ENCODE measurements around the gene JAKMIP2.
"Not testable (repeated sequence)": the region's sequence is repeated elsewhere in the genome, so short reads cannot be mapped to it uniquely, and the experiment has no call there.

Gene JAKMIP2

GRCh38 chr5:147639321-147639720 is 143.2 kb downstream of the JAKMIP2 start:
- DNase-seq: no peak

DNA sequence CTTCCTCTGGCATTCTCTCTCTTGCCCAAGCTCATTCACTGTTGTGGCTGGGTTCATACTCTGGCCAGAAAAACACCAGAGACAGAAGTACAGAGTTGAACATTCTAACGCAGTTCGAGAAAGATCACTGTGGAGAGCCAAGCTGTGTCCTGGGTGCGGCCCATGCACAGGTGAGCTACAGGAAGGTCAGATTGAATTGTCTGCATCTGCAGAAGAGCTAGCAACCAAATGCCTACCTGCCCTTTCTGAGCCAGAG is 145.9 kb downstream of the JAKMIP2 start:
- DNase-seq: no peak

DNA sequence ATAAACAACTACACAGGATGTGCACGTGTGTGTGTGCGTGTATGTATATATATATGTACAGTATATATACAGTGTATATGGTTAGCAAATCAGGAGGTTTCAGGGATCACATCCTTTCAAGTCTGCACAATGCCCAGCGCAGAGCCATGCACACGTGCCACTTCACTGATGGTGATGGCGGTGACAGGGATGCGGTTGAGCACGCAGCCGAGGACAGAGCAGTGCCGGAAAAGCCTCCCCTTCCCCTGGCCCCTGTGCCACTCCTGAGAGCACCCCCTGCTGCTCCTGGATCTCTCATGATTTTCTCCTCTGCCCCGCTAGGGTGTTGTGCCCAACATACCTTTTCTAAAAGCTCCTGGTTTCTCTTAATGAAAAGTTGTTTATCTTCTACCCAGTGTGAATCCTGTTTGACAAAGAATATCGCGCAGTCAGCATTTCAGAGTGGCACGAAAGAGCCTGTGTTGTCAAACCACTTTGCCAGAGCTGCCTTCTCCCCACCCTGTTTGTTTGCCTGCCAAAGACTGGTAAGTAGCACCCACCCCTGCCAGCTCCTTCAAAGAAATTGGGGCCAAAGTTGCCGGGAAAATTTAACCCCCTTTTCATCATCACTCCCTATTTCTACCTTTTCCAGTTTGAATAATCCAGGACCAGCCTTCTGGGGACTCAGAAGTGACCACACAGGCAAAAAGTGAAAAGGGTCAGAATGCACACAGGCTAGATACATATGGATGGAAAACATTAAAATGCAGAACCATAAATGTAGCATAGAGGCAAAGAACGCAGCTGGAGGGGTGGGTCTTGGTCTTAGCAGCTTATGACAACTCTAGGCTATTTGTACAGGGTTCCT is 146.4 kb downstream of the JAKMIP2 start:
- no peak for DNase-seq

- not testable (repeated sequence) for DNase-seq
These were observed 147.1 kb downstream of the JAKMIP2 start for GRCh38 chr5:147635439-147635838.

DNA sequence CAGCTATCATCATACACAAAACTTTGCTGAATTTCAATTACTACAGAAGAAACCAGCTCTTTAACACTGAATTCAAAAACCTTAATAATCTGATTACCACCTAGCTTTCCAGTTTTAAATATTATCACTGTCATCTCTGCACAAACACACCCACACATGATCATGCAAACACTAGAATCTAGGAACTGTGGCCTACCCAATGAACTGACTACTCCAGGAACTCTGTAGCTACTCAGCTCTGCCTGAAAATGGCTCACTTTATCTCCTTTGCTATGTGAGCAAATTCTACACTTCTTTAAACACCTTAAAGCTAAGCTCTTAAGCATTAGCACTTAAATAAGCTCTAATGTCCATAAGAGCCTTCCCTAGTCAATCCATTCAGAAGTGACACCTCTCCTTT is 149.4 kb downstream of the JAKMIP2 start:
- no peak for DNase-seq

GRCh38 chr5:147631428-147632003 is 151.0 kb downstream of the JAKMIP2 start:
- DNase-seq: no peak

- DNase-seq: no peak
These were observed 153.3 kb downstream of the JAKMIP2 start for GRCh38 chr5:147629196-147629595.

- DNase-seq: peak; percentile 42
These were observed 154.3 kb downstream of the JAKMIP2 start for GRCh38 chr5:147628058-147628895.

GRCh38 chr5:147626464-147626863 is 156.1 kb downstream of the JAKMIP2 start:
- DNase-seq: no peak

DNA sequence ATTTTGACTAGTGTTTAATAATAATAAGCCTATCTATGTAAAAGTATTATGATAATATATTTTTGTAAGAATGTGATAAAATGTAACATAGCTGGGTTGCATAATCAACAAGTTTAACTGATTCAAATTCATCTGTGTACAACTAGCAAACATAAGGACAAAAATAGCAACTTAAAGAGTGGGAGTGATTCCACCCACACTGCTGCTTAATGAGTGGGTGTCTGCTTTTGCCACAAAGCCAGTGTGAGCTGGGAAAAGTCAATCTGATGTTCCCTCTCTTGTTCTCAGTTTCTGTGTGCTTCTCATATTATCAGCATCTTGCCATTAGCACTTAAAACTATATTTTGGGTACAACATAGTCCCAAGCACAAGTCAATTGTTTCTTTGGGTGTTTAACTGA is 161.5 kb downstream of the JAKMIP2 start:
- no peak for DNase-seq

GRCh38 chr5:147619281-147619878 is 163.1 kb downstream of the JAKMIP2 start:
- no peak for DNase-seq

- no peak for DNase-seq
These were observed 164.7 kb downstream of the JAKMIP2 start for GRCh38 chr5:147617711-147618350.

- DNase-seq: no peak
These were observed 165.3 kb downstream of the JAKMIP2 start for GRCh38 chr5:147617191-147617606.

GRCh38 chr5:147616421-147616820 is 166.1 kb downstream of the JAKMIP2 start:
- DNase-seq: no peak

DNA sequence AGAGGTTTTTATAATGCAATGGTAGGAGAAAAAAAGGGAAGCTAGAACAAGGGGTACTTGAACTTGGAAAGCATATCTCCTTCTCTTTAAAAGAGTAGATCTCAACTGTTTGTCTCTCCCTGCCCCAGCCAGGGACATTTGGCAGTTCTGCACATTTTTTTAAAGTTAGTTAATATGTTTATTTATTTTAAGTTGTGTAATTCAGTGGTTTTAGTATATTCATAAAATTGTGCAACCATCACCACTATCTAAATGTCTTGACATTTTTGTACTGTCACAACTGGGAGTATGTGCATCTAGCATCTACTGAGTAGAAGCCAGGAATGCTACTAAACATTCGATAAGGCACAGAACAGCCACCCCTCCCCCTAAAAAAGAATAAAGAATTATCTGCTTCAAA is 169.2 kb downstream of the JAKMIP2 start:
- DNase-seq: no peak

DNA sequence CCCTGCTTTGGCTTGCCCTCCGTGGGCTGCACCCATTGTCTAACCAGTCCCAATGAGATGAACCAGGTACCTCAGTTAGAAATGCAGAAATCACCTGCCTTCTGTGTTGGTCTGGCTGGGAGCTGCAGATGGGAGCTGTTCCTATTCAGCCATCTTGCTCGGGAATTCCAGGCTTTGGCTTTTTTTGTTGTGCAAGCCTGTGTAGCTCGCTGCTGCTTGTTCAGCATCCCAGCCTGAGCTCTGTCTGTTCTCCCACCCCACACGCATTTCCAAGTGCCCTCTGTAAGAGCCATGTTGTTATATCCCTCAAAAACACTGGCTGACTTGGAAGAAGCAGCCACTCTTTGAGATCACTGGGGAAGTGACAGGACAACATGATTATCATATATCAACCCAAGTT is 171.0 kb downstream of the JAKMIP2 start:
- no peak for DNase-seq

DNA sequence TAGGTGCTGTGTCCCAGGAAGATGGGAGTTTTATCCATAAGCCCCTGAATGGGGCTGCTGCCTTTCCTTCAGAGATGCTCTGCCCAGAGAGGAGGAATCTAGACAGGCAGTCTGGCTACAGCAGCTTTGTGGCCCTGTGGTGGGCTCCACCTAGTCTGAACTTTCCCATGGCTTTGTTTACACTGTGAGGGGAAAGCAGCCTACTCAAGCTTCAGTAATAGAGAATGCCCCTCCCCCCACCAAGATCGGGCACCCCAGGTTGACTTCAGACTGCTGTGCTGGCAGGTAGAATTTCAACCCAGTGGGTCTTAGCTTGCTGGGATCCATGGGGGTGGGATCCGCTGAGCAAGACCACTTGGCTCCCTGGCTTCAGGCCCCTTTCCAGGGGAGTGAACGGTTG is 171.7 kb downstream of the JAKMIP2 start:
- no peak for DNase-seq

- no peak for DNase-seq
These were observed 180.9 kb downstream of the JAKMIP2 start for GRCh38 chr5:147601652-147602051.

DNA sequence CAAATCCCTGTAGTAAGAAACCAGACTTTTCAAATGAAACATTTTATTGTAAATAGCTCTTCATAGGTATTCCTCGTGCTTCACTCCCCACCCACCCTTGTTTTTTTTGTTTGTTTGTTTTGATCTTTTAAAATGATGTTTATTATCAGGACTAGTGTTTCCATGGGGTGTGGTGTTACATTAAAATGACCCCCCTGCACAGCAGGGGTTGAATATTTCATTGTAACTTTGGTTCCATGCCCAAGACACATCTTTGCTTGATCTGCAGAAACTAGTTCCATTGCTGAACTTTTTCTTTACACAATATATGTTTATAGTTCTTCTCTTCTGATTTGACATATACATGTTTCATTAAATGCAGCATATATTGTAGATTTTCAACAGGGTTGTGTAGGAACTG is 191.4 kb downstream of the JAKMIP2 start:
- no peak for DNase-seq

- DNase-seq: no peak
These were observed 192.4 kb downstream of the JAKMIP2 start for GRCh38 chr5:147590096-147590495.

- DNase-seq: no peak
These were observed 195.7 kb downstream of the JAKMIP2 start for GRCh38 chr5:147586832-147587231.

DNA sequence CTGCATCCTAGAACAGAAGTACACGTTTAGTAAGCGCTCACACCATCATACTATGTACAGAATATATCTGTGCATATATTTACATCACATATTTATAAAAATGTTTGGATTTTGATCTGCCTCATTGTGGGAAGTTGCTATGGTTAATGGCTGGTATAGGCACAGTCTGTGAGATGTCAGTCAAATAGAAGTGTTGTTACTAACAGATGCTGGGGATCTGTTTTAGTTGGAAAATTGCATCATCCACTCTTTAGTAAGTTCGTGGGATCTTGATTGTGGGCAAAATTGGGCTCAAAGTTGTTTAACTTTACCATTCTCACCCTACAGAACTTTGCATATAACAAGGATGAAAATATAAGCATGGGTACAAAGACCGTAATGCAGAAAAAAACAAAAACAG is 196.3 kb downstream of the JAKMIP2 start:
- DNase-seq: no peak

DNA sequence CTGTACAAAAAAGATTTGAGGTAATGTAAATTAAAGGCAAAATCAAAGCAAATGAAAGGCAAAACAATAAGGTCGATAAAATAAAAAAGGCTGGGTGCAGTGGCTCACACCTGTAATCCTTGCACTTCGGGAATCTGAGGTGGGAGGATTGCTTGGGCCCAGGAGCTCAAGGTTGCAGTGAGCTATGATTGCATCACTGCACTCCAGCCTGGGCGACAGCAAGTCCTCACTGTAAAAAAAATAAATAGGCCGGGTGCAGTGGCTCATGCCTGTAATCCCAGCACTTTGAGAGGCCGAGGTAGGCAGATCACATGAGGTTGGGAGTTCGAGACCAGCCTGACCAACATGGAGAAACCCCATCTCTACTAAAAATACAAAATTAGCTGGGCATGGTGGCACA is 200.3 kb downstream of the JAKMIP2 start:
- not testable (repeated sequence) for DNase-seq

Measured in amniotic stem cell (primary cell).